ENCODE results near the gene NCKAP5.

The NCKAP5 gene

DNA sequence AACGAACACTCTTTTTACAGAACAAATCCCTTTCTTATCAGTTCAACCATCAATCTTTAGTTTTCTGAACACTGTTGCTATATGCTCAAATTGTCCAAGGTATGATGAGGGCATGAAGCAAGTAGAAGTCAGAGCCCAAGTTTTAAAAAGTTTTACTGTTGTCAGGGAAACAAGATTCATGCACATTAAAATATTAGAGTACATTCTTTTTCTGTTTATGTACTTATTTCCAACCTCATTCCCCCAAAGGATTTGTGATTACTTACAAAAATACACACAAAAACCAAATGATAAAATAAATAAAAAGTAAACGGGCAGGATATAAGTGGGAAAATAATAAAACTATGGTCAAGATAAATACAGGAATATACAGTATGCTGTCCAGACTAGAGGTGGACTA is 15.4 kb downstream of the NCKAP5 start:
- Histone ChIP-seq H3K27me3 (ENCODE audit: insufficient read depth, low read length) (no peaks in the 10 kb centered on the region), H3K9ac (ENCODE audit: low read depth, low read length) (no peak overlapping the region), H3K4me3 (ENCODE audit: low read length) (no peak overlapping the region), H3K4me1 (ENCODE audit: insufficient read depth, low read length) (no peaks in the 10 kb centered on the region; the same call in 1 of the 2 replicates), H3K9me3 (ENCODE audit: insufficient read depth, low read depth, low read length) (no peaks in the 10 kb centered on the region), H3K27ac (ENCODE audit: low read depth, low read length) (no peak overlapping the region), H3K36me3 (ENCODE audit: insufficient read depth, low read length) (no peaks in the 10 kb centered on the region)
- 88% methylated on average over 1 of the region's 2 CpGs for WGBS

DNA sequence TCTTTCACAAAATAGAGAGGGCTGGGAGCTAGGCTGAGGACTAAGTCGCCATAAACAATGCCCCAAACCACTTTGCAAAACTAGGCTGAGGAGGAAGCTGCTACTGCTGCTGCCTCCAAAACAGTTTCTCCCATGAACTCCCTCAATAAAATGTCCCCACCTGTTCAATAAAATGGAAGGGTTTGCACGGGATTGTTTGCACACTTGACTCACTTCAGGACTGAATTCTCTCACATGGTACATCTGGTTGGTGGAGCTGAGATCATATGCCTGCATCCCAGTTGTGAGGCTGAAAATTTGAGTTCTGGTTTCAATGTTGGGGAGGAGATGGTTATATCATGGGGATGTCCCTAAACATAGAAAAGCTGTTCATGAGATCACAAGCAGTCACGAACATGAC is 26.5 kb downstream of the NCKAP5 start:
- no peaks in the 10 kb centered on the region for H3K27me3 ChIP-seq (ENCODE audit: insufficient read depth, low read length)
- no peaks in the 10 kb centered on the region for H3K36me3 ChIP-seq (ENCODE audit: insufficient read depth, low read length)
- H3K4me3 ChIP-seq (ENCODE audit: low read length) = no peak overlapping the region
- WGBS = 100% methylated on average over 3 of the region's 3 CpGs
- no peak overlapping the region for H3K27ac ChIP-seq (ENCODE audit: low read depth, low read length)
- no peak overlapping the region for H3K9ac ChIP-seq (ENCODE audit: low read depth, low read length)
- H3K4me1 ChIP-seq (ENCODE audit: insufficient read depth, low read length) = 0 out of 2 replicates have a peak, but pooled peaks cover 3% of the 10 kb centered on the region
- no peaks in the 10 kb centered on the region for H3K9me3 ChIP-seq (ENCODE audit: insufficient read depth, low read depth, low read length)

DNA sequence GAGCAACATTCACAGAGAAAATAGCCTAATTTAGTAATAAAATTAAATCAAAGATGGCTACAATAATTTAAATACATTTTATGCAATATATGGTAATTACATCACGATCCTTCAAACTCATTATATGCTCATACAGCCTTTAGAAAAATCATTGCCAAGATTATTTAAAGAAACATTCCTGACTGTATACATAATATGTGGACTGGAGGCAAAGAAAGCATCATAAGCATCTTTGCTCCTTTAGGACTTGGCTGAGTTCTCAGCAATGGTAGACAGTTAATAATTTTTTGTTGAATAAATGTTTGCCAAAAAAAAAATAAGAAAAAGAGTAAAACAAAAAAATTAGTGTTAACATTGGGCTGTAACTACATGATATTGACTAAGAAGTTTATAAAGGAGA is 26.9 kb downstream of the NCKAP5 start:
- WGBS = no CpG with 5 or more reads among the region's 1 CpG

GRCh38 chr2:133532919-133533318 is 35.3 kb downstream of the NCKAP5 start:
- H3K27ac ChIP-seq (ENCODE audit: low read depth, low read length) = no peak overlapping the region
- H3K4me3 ChIP-seq (ENCODE audit: low read length) = no peak overlapping the region
- H3K9me3 ChIP-seq (ENCODE audit: insufficient read depth, low read depth, low read length) = no peaks in the 10 kb centered on the region
- H3K9ac ChIP-seq (ENCODE audit: low read depth, low read length) = no peak overlapping the region
- H3K27me3 ChIP-seq (ENCODE audit: insufficient read depth, low read length) = no peaks in the 10 kb centered on the region
- H3K36me3 ChIP-seq (ENCODE audit: insufficient read depth, low read length) = no peaks in the 10 kb centered on the region
- no peaks in the 10 kb centered on the region for H3K4me1 ChIP-seq (ENCODE audit: insufficient read depth, low read length)
- WGBS = 97% methylated on average over 4 of the region's 4 CpGs

More for the DNA sequence above, 26.9 kb downstream of the NCKAP5 start:
- Histone ChIP-seq H3K27me3 (ENCODE audit: insufficient read depth, low read length) (no peaks in the 10 kb centered on the region), H3K36me3 (ENCODE audit: insufficient read depth, low read length) (no peaks in the 10 kb centered on the region), H3K4me1 (ENCODE audit: insufficient read depth, low read length) (0 out of 2 replicates have a peak, but pooled peaks cover under 1% of the 10 kb centered on the region), H3K27ac (ENCODE audit: low read depth, low read length) (no peak overlapping the region), H3K9me3 (ENCODE audit: insufficient read depth, low read depth, low read length) (no peaks in the 10 kb centered on the region), H3K4me3 (ENCODE audit: low read length) (no peak overlapping the region), H3K9ac (ENCODE audit: low read depth, low read length) (no peak overlapping the region)

- 85% methylated on average over 2 of the region's 2 CpGs for WGBS
- Histone ChIP-seq H3K4me1 (ENCODE audit: insufficient read depth, low read length) (no peaks in the 10 kb centered on the region), H3K4me3 (ENCODE audit: low read length) (no peak overlapping the region), H3K27ac (ENCODE audit: low read depth, low read length) (no peak overlapping the region), H3K36me3 (ENCODE audit: insufficient read depth, low read length) (no peaks in the 10 kb centered on the region), H3K9ac (ENCODE audit: low read depth, low read length) (no peak overlapping the region), H3K9me3 (ENCODE audit: insufficient read depth, low read depth, low read length) (no peaks in the 10 kb centered on the region), H3K27me3 (ENCODE audit: insufficient read depth, low read length) (no peaks in the 10 kb centered on the region; the same call in 1 of the 2 replicates)
These were observed 36.9 kb downstream of the NCKAP5 start for GRCh38 chr2:133531382-133531781.

GRCh38 chr2:133530645-133531044 is 37.6 kb downstream of the NCKAP5 start:
- peaks cover 1% of the 10 kb centered on the region; the same call in 1 of the 2 replicates for H3K27me3 ChIP-seq (ENCODE audit: insufficient read depth, low read length)
- H3K4me3 ChIP-seq (ENCODE audit: low read length) = no peak overlapping the region
- H3K9me3 ChIP-seq (ENCODE audit: insufficient read depth, low read depth, low read length) = no peaks in the 10 kb centered on the region
- H3K27ac ChIP-seq (ENCODE audit: low read depth, low read length) = no peak overlapping the region
- no peaks in the 10 kb centered on the region for H3K36me3 ChIP-seq (ENCODE audit: insufficient read depth, low read length)
- no peaks in the 10 kb centered on the region for H3K4me1 ChIP-seq (ENCODE audit: insufficient read depth, low read length)
- no peak overlapping the region for H3K9ac ChIP-seq (ENCODE audit: low read depth, low read length)

DNA sequence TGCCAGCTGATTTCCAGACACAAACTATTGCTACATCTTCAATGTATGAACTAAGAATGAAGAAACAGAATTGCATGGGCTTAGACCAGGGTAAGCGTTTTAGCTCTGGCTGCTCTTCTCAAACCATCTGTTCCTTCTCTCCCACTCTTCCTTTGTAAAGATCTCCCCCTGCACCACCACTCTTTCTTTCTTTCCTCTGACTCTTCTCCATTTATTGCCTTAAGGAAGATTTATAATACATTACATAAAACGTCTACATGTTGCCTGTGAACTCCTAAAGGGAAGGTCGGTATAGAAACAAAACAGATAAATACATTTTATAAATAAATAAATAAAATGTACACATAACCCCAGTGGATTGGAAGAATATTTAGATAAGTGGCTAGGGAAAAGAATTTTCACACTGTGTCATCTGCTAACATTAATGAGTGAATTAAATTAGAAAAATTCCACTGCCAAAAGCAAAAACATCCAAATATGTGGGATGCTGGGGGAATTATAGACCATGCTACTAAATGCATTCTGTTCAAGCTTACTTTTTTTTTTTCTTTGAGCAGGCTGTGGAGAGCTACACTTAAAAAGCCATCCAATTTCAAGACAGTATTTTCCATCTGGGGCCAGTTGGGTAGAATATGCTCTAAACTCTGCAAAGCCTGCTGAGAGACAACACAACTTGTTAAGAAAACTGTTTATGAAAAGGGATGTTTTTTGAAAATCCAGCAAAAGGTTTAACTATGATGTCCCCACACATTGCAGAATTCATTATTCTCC is 41.5 kb downstream of the NCKAP5 start:
- WGBS = 89% methylated on average over 1 of the region's 3 CpGs
- H3K27me3 ChIP-seq (ENCODE audit: insufficient read depth, low read length) = peaks cover 41% of the 10 kb centered on the region
- H3K36me3 ChIP-seq (ENCODE audit: insufficient read depth, low read length) = no peaks in the 10 kb centered on the region
- no peak overlapping the region for H3K4me3 ChIP-seq (ENCODE audit: low read length)
- H3K27ac ChIP-seq (ENCODE audit: low read depth, low read length) = no peak overlapping the region
- no peaks in the 10 kb centered on the region for H3K9me3 ChIP-seq (ENCODE audit: insufficient read depth, low read depth, low read length)
- 0 out of 2 replicates have a peak, but pooled peaks cover 6% of the 10 kb centered on the region for H3K4me1 ChIP-seq (ENCODE audit: insufficient read depth, low read length)
- no peak overlapping the region for H3K9ac ChIP-seq (ENCODE audit: low read depth, low read length)

DNA sequence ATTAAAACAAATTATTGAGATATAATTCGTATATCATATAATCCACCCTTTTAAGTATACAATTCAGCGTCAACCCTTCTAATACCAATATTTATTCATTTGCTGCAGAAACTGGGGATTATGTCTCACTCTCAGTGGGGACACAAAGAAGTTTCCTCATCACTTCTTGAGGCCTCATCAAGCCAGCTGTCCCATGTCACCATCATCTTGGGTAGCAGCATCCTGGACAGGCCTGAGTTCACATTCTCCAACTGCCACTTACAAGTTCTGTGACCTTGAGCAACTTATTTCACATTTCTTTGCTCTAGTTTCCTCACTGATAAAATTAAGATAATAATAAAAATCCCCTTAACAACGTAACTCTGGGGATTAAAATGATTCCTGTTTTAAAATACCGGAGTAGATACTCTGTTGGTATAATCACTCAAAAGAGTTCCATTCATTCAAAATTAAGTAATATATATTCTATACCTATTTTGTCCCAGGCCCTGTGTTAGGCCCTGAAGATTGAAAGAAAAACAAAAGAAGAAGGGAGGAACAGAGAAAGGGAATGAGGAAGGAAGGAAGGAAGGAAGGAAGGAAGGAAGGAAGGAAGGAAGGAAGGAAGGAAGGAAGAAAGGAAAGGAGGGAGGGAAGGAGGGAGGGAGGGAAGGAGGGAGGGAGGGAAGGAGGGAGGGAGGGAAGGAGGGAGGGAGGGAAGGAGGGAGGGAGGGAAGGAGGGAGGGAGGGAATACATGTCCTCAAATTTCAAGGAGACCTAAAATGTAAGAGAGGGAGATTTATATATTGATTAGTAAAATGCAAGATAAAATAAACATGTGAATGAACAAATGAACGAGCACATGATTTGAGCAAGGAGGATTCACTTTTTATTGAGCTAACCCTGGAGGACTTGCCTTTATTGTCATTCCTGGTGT is 42.4 kb downstream of the NCKAP5 start:
- WGBS = 93% methylated on average over 3 of the region's 5 CpGs
- Histone ChIP-seq H3K36me3 (ENCODE audit: insufficient read depth, low read length) (no peaks in the 10 kb centered on the region), H3K27ac (ENCODE audit: low read depth, low read length) (no peak overlapping the region), H3K9ac (ENCODE audit: low read depth, low read length) (no peak overlapping the region), H3K27me3 (ENCODE audit: insufficient read depth, low read length) (peaks cover 49% of the 10 kb centered on the region), H3K4me1 (ENCODE audit: insufficient read depth, low read length) (0 out of 2 replicates have a peak, but pooled peaks cover 6% of the 10 kb centered on the region), H3K9me3 (ENCODE audit: insufficient read depth, low read depth, low read length) (no peaks in the 10 kb centered on the region), H3K4me3 (ENCODE audit: low read length) (no peak overlapping the region)

GRCh38 chr2:133525090-133525489 is 43.2 kb downstream of the NCKAP5 start:
- Histone ChIP-seq H3K4me3 (ENCODE audit: low read length) (no peak overlapping the region), H3K9ac (ENCODE audit: low read depth, low read length) (no peak overlapping the region), H3K4me1 (ENCODE audit: insufficient read depth, low read length) (0 out of 2 replicates have a peak, but pooled peaks cover 6% of the 10 kb centered on the region), H3K27me3 (ENCODE audit: insufficient read depth, low read length) (peaks cover 55% of the 10 kb centered on the region), H3K9me3 (ENCODE audit: insufficient read depth, low read depth, low read length) (no peaks in the 10 kb centered on the region), H3K27ac (ENCODE audit: low read depth, low read length) (no peak overlapping the region), H3K36me3 (ENCODE audit: insufficient read depth, low read length) (no peaks in the 10 kb centered on the region)
- WGBS = 98% methylated on average over 2 of the region's 2 CpGs

- H3K27me3 ChIP-seq (ENCODE audit: insufficient read depth, low read length) = peaks cover 55% of the 10 kb centered on the region
- no peak overlapping the region for H3K4me3 ChIP-seq (ENCODE audit: low read length)
- H3K4me1 ChIP-seq (ENCODE audit: insufficient read depth, low read length) = 0 out of 2 replicates have a peak, but pooled peaks cover 6% of the 10 kb centered on the region
- H3K9ac ChIP-seq (ENCODE audit: low read depth, low read length) = no peak overlapping the region
- no peak overlapping the region for H3K27ac ChIP-seq (ENCODE audit: low read depth, low read length)
- 38% methylated on average over 5 of the region's 5 CpGs for WGBS
- no peaks in the 10 kb centered on the region for H3K36me3 ChIP-seq (ENCODE audit: insufficient read depth, low read length)
- H3K9me3 ChIP-seq (ENCODE audit: insufficient read depth, low read depth, low read length) = no peaks in the 10 kb centered on the region
These were observed 44.9 kb downstream of the NCKAP5 start for GRCh38 chr2:133523406-133523805.

GRCh38 chr2:133522204-133522603 is 46.1 kb downstream of the NCKAP5 start:
- no peak overlapping the region for H3K9ac ChIP-seq (ENCODE audit: low read depth, low read length)
- 0 out of 2 replicates have a peak, but pooled peaks cover 6% of the 10 kb centered on the region for H3K4me1 ChIP-seq (ENCODE audit: insufficient read depth, low read length)
- no peaks in the 10 kb centered on the region for H3K9me3 ChIP-seq (ENCODE audit: insufficient read depth, low read depth, low read length)
- H3K27ac ChIP-seq (ENCODE audit: low read depth, low read length) = no peak overlapping the region
- peaks cover 55% of the 10 kb centered on the region for H3K27me3 ChIP-seq (ENCODE audit: insufficient read depth, low read length)
- no peaks in the 10 kb centered on the region for H3K36me3 ChIP-seq (ENCODE audit: insufficient read depth, low read length)
- no peak overlapping the region for H3K4me3 ChIP-seq (ENCODE audit: low read length)
- 98% methylated on average over 1 of the region's 1 CpG for WGBS
